HCEC 1CT (cell line): ENCODE results near the gene RPS24.
"Not testable (repeated sequence)": the region's sequence is repeated elsewhere in the genome, so short reads cannot be mapped to it uniquely, and the experiment has no call there.

Experiments
- DNase-seq: peaks from one replicate; pipeline ENCODE4 v3.0.0-alpha.2; 2017

The RPS24 gene

GRCh38 chr10:78058562-78058961, 24.9 kb downstream of the RPS24 start:
- DNase-seq, result no peak

DNA sequence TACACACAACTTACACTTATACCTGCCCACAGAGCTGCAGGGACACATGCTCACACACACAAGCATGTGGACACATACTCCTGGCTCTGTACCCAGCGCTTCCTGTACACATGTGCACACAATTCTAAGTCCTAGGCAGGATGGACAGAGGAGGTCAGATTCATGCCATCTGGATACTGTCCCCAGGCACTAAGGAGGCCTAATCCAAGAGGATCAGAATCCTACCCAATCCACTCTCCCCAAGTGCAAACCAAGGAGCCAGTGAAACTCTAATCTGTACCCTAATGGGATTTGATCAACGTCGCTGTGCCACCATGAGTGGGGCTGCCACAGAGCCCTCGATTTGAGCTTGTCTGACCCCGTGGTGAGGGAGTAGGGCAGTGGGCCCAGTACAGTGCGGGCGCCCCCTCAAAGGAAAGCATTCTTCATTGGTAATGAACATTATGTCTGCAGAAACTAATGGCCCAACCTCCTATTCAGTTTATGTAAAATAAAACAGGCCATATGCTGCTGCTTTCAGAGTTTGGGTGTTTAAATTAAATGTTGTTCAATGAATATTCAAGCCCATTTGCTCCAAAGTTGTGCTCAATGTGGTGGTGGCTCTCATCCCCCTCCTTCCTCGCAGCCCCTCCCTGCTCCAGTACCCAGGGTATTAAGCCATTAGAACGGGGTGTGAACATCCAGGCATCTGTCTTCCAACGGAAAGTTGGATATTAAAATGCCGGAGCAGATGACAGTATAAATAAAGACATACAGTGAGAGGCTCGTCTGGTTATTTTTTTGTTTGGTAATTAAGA, 26.4 kb downstream of the RPS24 start:
- DNase-seq, result no peak

DNA sequence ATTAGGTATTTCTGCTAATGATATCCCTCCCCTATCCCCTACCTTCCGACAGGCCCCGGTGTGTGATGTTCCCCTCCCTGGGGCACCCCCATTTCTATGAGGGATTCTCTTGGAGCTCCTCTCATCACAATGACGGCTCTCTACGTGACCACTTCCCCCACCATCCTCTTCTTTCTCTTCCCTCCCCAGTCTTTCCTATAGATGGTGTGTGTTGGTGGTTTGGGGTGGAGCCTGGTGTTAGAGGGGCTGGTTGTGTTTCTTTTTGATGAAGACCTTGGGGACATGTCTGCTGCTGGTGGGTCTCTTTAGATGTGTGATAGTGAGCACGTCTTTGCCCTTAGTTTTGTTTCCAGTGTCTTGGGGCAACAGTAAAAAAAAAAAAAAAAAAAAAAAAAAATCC, 28.6 kb downstream of the RPS24 start:
- no peak for DNase-seq

DNA sequence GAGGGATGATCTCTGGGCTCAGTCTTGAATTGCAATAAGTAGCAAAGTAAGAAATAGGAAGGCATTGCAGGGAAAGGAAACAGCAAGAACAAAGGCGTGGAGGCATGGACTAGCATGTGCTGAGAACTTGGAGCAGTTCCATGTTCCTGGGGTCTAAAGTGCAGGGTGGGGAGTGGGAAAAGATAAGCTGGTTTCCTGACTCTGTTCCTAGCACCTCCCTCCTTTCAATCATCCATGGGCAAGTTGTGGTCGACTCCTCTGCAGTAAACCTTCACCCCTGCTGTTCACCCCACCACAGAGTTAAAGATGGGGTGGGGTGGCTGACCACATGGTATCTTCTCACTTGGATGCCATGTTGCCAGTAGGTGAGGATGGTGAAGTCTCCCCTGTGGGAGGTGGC, 29.6 kb downstream of the RPS24 start:
- no peak for DNase-seq

- not testable (repeated sequence) for DNase-seq
Observed at GRCh38 chr10:78064919-78065318, 31.3 kb downstream of the RPS24 start.

- DNase-seq, result no peak
Observed at GRCh38 chr10:78065611-78066010, 31.9 kb downstream of the RPS24 start.

GRCh38 chr10:78066012-78066411, 32.3 kb downstream of the RPS24 start:
- no peak for DNase-seq

DNA sequence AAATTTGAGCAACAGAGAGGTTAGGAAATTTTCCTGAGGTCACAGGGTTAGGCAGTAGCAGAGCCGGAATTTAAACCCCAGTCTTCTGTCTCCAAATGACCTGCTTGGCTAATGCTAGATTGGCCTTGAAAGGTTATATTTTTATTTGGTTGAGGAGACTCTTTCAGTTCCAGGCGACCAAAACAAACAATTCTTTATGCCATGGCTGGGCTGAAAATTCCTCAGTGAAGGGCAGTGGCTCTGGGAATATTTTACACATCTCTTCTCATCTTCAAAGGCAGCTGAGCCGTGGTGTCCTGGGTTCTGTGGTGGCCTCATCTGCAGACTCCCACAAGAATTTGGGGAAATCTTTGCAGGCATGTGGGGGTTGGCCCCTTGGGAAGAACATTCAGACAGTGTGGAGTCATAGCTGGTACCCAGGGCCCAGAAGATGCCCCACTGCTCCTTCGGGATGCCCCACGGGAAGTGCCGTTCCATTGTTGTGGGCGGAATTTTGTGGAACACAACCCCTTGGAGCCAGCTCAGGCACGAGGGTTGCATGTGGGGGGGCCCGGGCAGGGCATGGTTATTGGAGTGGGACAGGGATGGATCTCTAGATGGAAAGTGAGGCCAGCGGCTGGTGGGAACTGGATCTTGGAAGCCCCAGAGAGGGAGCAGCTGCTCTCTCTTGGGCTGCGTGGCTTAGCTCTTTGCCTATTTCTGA, 33.2 kb downstream of the RPS24 start:
- DNase-seq, result no peak

GRCh38 chr10:78069151-78069550, 35.5 kb downstream of the RPS24 start:
- DNase-seq, result no peak

GRCh38 chr10:78070064-78070463, 36.4 kb downstream of the RPS24 start:
- not testable (repeated sequence) for DNase-seq

- DNase-seq, result no peak
Observed at GRCh38 chr10:78070726-78071125, 37.1 kb downstream of the RPS24 start.

GRCh38 chr10:78071140-78071856, 37.6 kb downstream of the RPS24 start:
- no peak for DNase-seq

- DNase-seq, result no peak
Observed at GRCh38 chr10:78071857-78072179, 38.2 kb downstream of the RPS24 start.

DNA sequence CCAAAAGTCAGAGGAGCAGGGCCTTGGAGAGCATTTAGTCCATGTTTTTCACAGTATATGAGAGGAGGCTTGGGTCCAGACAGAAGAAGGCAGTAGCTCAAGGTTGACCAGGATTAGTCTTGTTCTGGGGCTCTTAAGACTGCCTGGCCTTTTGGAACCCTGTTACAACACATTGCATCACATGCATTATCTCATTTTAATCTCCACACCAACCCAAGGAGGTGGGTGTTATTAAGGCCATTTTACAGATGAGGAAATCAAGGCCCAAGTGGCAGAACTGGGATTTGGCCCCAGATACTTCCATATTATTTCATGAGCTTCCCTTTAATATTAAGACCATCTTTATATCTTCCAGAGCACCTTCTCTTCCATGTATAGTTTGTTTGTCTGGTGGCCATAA, 38.8 kb downstream of the RPS24 start:
- DNase-seq, result no peak

DNA sequence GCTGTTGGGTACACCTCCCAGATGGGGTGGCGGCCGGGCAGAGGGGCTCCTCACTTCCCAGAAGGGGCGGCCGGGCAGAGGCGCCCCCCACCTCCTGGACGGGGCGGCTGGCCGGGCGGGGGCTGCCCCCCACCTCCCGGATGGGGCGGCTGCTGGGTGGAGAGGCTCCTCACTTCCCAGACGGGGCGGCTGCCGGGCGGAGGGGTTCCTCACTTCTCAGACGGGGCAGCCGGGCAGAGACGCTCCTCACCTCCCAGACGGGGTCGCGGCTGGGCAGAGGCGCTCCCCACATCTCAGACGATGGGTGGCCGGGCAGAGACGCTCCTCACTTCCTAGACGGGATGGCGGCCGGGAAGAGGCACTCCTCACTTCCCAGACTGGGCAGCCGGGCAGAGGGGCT, 42.1 kb downstream of the RPS24 start:
- not testable (repeated sequence) for DNase-seq

DNA sequence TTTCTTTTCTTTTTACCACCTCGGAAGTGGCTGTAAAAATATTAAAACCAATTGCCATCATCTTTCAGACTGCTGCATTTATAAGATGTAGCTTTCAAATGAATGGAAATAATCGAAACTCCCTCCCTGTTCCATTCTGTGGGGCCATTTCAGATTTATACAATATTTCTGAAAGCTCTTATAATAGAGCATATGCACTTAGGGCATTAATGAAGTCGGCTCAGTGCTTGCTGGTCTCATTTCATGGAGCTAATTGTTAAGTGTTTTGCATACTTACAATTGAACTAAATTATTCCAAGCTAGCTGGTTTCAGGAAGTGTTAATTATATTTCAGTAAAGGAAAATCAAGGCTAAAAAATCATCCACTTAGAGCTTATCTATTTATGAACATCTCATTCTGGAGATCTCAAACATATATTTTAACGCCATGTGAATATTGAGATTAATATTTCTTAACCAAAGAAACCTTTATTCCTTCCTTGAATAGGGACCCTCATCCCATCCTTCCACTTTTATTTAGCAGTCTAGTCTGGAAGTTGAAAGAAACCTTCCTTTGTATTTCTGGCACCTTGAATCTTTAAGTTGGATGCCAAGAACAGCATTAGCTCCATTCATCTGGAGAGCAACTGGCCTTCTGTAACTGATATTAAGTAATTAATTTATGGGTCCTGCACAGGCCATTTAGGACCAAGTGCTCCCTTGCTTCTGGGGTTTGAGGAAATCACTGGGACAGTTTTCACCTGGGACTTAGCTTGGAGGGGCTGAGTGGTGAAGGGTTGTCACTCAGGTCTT, 45.1 kb downstream of the RPS24 start:
- DNase-seq, result no peak

DNA sequence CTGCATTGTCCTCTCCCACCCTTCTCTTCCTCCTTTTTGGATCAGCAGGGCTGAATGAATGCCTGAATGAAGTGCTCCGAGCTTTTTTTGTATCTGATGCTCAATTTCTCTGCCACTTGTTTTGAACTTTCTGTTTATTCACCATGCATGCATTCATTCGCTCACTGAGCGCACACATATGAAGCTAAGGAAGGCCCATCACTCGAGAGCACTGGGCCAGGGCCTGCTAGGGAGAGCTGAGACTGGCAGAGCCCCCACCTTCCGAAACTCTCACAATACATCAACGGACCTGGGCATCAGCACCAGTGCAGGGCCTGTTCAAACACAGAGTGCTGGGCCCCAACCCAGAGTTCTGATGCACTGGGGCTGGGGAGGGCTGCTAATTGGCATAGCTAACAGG, 45.7 kb downstream of the RPS24 start:
- DNase-seq, result no peak

GRCh38 chr10:78081292-78081691, 47.6 kb downstream of the RPS24 start:
- no peak for DNase-seq

DNA sequence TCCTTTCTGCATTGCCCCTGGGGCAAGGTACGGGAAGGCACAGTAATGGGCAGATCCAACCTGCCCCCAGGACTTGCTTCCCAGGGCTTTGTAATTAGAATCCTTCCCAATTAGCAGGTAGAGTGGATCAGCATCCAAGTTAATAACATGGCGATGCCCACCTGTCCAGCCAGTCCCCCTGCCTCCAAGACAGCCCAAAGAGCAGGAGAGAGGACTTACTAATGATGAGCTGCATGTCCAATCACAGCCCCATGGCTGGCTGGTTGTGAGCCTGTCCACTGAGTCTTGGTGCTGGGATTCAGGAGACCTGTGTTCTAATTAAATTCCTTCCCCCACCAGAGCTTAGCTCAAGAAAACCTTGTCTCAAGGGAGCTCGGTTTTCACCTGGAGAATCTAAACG, 49.0 kb downstream of the RPS24 start:
- DNase-seq, result no peak
